NCI-H146 (cell line): Measurements from ENCODE around the gene GPN3.
"Not testable (repeated sequence)": the region's sequence is repeated elsewhere in the genome, so short reads cannot be mapped to it uniquely, and the experiment has no call there.

Experiments used
- DNase-seq: peaks from one replicate; lab custom pipeline; 2025; lab: John Stamatoyannopoulos, UW

The GPN3 gene

DNA sequence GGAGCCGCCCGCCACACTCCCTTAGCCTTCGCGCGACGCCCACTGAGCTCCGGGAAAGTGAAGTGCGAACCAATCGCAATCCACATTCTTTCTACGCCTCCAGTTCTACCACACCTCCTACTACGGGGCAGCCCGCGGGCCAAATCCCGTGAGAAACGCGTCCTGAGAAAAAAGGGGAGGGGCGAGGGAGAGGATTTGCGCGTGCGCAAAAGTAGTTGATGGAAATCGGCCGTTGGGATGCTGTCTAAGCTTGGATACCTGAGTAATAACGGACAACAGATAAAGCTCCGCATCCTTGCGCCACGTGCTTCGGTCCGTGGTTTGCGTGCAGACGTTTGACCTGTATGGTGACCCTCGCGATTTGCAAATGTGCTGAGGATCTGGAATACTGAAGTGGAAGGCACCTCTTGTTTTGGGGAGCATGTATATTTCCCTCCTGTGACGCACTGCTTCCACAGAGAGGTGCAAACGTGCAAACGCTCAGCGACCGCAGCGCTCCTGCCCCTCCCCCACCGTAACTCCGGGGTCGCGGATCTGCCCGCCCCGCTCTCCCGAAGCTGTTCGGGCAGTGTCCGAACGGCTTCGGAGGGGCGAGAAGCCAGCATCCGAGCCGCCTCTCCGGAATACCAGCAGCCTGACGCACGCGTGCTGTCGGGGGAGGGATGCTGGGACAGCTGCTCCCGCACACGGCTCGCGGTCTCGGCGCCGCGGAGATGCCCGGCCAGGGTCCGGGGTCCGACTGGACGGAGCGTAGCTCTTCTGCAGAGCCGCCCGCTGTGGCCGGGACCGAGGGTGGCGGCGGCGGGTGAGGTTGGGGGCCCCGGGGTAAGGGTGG lies at the start of gene GPN3, which contains the start of gene FAM216A:
Gene GPN3 (minus strand): TSS at position 44 of the 835 bp plus-strand sequence. CDS start 54 bp downstream, outside the sequence.
Gene FAM216A (plus strand): TSS at position 632 of the 835 bp plus-strand sequence. CDS start 31 bp downstream, at position 663.
- peak; percentile 99 for DNase-seq

DNA sequence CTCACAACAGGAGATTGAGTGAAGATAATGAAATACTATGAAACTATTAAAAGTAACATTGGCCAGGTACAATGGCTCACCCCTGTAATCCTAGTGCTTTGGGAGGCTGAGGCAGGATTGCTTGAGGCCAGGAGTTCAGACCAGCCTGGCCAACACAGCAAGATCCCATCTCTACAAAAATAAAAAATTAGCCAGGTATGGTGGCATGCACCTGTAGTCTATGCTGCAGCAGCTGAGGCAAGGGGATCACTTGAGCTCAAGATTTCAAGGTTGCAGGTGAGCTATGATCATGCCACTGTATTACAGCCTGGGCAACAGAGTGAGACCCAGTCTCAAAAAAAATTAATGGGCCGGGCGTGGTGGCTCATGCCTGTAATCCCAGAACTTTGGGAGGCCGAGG lies 48.9 kb upstream of the GPN3 start:
- DNase-seq, result no peak

DNA sequence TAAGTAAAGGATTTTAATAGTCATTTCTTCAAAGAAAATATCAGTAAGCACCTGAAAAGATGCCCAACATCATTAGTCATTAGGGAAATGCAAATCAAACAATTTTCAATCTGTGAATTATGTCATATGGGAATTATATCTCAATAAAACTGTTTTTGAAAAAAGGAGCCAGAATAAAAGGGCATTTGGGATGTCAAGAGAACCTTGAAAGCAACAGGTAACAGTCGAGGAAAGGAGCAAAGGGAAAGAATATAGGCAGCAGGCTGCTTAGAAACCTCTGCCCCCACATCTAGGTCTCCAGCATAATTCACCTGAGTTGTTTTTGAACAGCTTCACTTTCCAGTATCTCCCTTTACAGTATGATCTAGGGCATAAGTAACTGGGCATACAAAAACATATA lies 46.3 kb upstream of the GPN3 start:
- no peak for DNase-seq

DNA sequence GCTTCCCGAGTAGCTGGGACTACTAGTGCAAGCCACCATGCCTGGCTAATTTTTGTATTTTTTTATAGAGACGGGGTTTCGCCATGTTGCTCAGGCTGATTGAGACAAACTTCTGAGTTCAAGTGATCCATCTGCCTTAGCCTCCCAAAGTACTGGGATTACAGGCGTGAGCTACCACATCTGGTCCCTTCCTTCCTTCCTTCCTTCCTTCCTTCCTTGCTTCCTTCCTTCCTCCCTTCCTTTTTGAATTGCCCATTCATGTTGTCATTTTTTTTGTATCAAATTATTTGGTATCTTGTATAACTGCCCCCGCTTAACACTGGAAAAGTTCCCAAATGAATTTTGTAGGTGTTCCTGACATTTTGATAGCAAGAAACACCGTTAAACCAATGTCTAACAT lies 45.8 kb upstream of the GPN3 start:
- DNase-seq, result no peak

DNA sequence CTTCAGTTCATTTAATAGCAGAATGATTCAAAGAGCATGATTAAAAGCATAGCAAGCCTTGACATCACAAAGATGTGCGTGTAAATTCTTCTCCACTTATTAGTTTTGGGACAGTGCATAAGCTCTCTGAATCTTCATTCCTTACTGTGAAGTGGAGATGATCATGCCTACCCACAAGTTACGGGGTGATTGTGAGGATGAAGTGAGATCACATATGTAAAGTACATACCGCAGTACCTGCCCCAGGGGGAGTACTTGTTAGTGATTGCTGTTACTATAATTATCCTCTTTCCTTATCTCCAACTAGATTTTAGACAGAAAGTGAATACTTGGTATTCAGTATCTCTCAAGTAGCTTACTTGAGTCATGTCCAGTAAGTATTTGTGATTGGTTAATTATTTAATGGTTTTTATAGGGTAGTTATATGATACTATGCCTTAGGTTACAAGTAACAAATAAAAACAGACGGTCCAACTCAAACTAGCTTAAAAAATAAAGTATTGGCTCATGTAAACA lies 40.1 kb upstream of the GPN3 start:
- no peak for DNase-seq

DNA sequence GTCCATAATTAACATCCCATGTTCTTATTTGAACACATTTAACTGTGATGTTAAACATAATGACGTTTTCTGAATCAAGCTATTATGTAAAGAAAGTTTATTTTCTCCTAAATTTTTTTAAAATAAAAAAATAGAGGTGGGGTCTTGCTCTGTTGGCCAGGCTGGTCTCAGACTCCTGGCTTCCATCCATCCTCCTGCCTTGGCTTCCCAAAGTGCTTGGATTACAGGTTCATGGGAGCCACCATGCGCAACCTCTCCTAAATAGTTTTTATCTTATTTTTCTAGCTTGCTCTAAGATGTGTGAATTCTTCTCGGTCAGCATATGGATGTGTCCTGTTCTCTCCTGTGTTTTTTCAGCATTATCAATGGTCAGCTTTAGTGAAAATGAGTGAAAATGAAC lies 37.3 kb upstream of the GPN3 start:
- DNase-seq, result no peak

DNA sequence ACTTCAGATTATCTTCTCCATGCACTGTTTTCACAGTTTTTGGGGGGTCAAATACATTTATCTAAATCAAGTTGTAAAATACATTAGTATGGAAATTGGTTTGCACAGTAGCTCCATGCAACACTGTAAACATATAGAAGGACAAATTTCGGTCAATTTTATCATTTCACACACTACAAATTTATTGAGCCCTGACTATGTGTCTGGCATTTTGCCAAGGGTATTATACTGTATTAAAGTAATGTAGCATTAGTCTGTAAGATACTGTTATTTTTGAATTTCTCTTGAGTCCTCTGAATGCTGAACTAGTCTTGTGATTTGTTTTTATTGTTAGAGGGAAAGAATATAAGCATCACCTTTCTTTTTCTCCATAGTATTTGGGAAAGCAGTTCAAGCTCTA lies 35.4 kb upstream of the GPN3 start:
- no peak for DNase-seq

DNA sequence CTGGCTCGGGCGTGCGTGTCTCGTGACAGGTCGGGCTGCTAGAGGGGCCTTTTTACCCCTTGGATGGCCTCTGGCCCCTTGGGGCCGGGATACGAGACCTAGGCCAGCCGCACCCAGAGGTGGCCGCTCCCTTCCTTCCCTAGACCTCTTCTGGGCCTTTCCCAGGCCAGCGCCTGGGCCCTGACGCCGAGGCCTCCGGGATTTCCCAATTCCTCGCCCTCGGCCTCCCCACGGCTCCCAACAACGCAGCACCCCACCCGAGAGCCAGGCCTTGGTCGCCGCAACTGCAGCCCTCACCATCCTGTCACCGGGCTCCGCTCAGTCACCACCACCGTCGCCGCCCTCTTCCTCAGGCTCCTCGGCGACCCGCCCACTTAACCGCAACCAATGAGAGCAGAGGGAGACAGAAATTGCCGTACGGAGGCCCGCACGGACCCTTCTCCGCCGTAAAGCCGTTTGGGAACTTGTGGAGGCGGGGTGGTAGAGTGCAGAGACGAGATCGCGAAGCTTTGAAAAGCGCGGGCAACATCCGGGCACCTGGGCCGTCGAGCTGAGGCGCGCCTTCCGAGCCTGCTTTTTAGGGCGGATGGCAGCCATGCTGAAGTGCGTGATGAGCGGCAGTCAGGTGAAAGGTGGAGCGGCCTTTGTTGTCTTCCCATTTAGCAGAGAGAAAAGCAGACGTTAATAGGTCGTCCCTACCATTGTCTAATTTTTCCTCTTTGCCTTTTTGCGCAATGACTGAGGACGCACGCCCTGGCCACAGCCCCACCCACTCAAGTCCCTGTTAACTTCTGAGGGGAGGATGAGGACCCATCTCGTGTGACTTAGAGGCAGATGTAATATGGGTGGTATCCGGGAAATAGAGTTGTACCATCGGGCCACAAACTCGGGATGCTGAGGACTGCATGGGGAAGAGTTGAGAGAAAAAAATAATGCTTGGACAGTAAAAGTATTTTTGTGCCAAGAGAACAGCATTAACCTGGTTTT lies 34.0 kb upstream of the GPN3 start, which contains the start of the genes RAD9B and VPS29:
Gene RAD9B (plus strand): TSS at position 580 of the 987 bp plus-strand sequence. CDS start 7 bp downstream, at position 587.
Gene VPS29 (minus strand): TSS at position 360 of the 987 bp plus-strand sequence. CDS start 60 bp downstream, at position 300.
- peak; percentile 99 for DNase-seq

DNA sequence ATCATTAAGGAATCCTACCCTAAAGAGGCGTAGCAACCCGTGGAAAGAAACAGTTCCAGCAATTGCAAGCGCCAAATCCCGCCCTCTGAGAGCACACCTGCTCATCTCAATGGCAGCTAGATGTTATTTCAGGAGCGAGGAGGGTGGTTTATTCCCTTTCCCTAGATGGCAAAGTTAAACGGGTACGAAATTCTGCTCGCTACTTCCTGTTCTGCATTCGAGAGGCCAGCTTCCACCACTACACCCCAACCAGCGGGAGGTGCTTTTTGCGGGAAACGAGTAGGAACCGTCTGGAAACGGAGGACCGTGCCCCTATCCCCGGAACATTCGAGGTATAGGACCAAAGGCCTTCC lies 33.3 kb upstream of the GPN3 start:
- peak; percentile 66 for DNase-seq

DNA sequence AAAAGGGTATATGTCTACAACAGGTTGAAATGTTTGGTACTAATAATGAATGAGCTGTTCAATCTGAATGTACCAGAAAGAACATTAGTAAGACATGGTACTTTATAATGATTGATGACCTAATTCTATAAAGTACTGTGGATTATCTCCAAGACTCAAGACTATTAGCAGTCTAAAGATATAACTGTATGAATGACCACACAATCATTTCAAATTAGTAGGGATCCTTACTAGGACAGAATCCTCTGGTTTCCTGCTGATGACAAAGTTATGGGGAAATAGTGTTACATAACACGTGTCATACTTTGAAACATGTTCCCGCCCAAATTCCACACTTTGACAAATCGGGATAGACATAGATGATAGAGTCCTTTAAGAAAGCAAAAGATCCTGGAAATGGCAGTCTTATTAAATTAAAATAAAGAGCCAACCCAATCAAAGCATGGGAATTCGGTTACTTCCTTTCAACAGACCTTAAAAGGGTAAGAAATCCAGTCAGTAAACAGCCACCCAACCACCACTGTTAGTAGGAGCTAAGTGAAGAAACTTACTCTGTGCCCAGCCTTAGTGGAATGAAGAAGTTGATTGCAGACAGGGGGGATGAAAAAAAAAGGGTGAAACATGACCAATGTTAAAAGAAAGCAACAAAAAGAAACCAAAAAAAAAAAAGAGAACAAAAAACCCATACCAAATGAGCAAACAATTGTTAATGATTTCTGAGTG lies 31.1 kb upstream of the GPN3 start:
- no peak for DNase-seq

DNA sequence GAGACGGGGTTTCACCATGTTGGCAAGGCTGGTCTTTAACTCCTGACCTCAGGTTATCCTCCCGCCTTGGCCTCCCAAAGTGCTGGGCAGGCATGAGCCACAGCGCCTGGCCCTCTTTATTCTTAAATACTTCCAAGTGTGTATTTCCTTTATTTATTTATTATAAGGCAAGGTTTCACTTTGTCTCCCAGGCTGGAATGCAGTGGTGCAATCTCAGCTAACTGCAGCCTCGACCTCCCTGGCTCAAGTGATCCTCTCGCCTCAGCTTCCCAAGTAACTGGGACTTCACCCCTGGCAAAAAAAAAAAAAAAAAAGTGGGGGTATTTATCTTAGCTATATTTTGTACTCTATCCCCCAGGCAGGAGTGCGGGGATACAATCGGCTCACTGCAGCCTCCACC lies 7.4 kb upstream of the GPN3 start:
- DNase-seq, result no peak

DNA sequence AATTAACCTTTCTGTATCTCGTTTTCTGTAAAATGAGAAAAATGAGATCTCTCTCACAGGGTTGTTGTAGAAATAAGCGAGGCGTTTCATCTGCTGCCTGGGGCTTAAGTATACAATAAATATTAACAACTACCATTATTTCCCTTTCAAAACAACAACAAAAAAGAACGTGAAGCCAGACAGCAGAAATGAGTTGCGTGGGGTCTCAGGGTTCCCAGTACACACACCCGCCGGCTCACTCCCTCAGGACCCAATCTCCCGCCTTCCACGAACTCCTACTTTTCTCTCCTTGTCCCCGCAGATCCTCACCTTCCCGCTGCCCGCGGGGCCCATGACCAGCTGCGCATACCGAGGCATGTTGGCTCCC lies 227 bp downstream of the GPN3 start:
- no peak for DNase-seq

DNA sequence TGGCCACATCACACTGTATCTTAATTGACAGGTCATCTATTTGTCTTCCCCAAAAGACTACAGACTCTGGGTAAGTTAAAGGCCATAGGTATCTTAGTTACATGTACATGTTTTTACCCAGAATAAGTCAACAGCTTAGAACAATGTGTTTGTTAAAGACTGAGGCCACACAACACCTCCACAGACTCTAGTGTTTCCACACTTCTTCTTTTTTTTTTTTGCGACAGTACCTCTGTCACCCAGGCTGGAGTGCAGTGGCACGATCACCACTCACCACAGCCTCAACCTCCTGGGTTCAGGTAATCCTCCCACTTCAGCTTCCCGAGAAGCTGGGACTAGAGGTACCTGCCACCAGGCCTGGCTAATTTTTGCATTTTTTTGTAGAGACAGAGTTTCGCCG lies 1.3 kb downstream of the GPN3 start:
- DNase-seq, result no peak

DNA sequence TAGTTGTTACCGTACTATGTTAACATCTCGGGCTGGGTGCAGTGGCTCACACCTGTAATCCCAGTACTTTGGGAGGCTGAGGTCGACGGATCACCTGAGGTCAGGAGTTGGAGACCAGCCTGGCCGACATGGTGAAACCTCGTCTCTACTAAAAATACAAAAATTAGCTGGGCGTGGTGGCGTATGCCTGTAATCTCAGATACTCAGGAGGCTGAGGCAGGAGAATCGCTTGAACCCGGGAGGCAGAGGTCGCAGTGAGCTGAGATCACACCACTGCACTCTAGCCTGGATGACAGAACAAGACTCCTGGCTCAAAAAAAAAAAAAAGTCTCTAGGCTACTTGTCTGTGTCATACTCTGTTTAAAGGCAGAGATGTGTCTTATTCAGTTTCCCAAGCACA lies 2.3 kb downstream of the GPN3 start:
- not testable (repeated sequence) for DNase-seq

DNA sequence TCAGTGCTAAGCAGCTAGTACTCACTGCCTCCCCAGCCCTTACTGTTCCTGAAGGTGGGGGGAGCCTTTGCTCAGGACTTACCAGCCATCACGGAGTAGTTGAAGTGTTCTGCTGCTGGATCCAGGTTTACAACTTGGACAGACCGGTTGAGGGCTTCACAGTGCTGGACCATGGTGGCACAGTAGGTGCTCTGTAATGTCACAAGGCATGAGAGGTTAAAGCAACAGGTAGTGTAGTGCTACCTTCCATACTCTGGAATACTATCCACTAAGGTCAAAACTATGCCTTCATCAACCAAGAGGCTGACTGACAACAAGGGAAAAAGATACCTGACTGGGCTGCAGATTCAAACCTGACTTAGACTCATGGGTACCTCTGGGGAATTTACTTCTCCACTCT lies 3.0 kb downstream of the GPN3 start:
- no peak for DNase-seq

DNA sequence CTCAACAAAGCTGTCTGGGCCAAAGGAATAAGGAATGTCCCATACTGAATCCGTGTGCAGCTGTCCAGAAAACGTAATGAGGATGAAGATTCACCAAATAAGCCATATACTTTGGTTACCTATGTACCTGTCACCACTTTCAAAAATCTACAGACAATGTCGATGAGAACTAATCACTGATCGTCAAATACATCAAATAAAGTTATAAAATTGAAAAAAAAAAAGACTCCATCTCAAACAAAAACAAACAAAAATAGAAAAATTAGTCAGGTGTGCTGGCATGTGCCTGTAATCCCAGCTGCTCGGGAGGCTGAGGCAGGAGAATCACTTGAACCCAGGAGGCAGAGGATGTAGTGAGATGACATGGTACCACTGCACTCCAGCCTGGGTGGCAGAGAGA lies 6.9 kb downstream of the GPN3 start:
- DNase-seq, result not testable (repeated sequence)

DNA sequence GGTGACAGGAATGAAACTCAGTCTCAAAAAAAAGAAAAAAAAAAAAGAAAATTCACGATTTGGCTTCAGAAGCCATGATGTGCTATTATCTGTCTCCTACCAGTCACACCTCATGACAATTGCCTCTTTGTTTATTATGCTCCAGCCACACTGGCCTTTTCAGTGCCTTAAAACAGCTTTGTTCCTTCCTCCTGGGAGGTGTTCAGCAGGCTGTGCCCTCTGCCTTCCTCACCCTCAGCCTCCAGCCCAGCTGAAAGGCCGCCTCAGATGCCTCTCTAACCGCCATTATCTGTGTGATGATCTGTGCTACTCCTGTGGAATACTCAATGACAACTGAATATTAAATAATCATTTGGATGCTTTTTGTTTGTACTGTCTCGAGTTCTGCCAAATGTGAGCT lies 9.3 kb downstream of the GPN3 start:
- no peak for DNase-seq

DNA sequence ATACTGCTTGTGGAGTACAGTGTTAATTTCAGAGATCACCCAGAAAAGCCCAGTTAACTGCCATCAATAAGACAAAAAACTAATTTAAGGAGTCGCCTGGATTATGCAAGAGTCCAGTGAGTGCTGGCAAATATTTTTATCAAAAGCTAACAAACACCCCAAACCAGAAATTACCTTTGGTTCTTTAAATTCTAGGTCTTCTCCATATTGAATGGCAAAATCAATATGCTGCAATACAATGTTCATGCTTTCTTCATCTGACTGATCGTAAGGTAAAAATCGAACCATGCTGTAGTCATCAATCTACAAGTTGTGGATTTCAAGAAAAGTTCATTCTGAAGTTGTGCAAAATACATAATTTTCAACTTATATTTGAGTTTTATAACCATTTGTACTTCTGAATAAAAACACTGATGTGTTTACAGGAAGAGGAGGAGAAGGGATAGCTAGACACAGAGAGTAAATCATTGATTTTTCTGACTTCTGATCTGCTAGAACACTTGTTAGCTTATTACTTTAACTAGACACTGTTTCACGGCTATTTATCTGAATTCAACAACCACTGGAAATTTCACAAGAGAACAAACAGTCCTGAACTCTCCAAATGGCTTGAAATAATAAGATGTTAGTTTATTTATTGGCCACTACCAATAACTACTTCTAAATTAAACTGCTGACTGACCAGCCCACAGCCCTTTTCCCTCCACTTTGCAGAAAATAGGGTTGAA lies 14.3 kb downstream of the GPN3 start:
- no peak for DNase-seq

DNA sequence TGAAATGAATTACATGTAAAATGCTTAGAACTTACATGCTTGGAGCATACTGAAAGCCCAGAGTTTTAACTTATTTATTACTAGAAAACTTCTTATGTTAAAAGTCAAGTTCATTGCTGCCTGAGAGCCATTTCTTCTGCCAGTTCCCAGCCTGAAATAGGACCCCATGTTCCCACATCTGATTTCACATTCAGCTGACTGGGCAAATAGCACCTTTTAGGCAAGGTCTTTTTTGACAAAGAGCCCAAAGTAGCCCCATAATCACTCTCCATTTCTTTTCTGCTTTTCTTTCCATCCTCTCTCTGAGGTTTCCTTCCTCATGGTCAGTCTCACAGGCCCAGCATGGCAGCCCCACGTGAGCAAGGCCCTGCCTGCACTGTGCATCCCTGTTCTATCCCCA lies 16.8 kb downstream of the GPN3 start:
- DNase-seq, result no peak

DNA sequence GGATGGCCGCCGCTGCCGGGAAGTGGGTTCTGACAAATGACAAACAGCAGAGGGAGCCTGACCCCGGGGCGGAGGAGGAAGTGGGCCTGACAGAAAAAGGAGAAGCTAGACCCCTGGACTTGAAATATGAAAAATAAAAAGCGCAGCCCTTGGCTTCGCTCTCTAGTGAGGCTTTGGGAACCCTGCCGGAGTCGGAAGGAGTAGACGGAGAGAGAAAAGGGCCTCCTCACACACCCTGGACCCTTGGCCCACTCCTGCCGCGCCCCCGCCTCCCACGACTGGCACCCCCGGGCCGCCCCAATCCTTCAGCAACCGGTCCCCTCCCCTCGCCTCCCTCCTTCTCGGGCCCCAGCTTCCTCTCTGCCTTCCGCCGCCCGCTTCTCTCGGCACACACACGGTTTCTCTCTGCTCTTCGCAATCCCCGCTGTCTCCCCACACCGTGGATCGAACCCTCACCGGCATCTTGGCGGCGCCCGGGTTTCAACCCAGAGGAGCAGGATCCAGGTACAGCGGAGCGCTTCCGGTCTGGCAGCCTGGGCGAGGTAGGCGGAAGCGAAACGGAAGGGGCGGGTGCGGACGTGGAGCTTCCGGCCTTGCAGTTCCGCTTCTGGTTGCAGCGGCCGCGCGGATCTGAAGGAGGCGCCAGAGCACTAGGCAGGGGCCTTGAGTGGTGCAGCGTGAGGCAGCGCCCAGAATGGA lies 18.1 kb downstream of the GPN3 start, which contains the start of gene ARPC3:
Gene ARPC3 (minus strand): TSS at position 539 of the 699 bp plus-strand sequence. CDS start 77 bp downstream, at position 462.
- DNase-seq, result peak; percentile 97
